CD4-positive, alpha-beta T cell treated with Interleukin-15 for 1 hour (primary cell): ENCODE measurements around the gene NFAM1.

Experiments
- DNase-seq: peaks from one replicate; pipeline ENCODE4 v3.0.0-alpha.2; 2020

Gene NFAM1, protein sequence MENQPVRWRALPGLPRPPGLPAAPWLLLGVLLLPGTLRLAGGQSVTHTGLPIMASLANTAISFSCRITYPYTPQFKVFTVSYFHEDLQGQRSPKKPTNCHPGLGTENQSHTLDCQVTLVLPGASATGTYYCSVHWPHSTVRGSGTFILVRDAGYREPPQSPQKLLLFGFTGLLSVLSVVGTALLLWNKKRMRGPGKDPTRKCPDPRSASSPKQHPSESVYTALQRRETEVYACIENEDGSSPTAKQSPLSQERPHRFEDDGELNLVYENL

DNA sequence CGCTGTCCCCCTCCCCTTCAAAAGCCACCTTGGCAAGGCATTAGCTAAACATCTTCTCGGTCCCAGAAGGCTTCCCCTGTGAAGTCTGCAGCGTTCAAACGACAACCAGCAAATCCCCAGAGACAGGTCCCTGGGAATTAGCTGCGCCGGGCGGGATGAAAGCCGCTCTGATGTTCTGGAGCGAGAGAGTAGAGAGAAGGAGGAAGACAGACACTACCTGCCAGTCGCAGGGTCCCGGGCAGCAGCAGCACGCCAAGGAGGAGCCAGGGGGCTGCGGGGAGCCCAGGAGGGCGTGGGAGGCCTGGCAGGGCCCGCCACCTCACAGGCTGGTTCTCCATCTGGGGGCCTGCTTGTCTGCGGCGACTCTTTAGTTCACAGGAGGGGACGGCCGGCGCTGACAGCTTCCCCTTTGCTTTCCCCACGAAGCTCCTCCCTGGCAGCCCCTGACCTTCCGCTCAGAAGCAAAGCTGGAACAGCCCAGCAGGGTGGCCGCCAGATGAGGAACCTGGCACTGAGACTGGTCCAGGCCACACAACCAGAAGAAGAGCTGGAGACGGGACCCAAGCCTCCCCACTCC, at the start of gene NFAM1:
Gene NFAM1, minus strand, starts transcription at position 384 of the 577 bp plus-strand sequence. Its CDS starts 46 bp downstream, at position 338.
- peak; percentile 72 for DNase-seq

DNA sequence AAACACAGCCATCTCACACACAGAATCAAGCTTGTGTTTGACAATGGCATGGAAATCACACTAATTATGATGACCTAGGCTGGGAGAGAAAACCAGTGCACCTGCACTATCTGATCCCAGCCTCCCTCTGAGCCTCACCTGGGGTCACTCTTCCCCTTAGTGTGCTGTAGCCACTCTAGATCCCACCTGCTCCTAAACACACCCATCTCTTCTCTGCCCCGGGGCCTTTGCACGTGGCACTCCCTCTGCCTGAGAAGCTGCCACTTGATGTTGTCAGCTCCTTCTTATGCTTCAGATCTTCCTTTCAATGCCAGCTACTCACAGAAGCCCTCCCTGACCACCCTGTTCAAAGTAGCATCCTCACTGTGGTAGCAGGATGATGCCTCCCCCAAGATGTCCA, 42.9 kb upstream of the NFAM1 start:
- no peak for DNase-seq

DNA sequence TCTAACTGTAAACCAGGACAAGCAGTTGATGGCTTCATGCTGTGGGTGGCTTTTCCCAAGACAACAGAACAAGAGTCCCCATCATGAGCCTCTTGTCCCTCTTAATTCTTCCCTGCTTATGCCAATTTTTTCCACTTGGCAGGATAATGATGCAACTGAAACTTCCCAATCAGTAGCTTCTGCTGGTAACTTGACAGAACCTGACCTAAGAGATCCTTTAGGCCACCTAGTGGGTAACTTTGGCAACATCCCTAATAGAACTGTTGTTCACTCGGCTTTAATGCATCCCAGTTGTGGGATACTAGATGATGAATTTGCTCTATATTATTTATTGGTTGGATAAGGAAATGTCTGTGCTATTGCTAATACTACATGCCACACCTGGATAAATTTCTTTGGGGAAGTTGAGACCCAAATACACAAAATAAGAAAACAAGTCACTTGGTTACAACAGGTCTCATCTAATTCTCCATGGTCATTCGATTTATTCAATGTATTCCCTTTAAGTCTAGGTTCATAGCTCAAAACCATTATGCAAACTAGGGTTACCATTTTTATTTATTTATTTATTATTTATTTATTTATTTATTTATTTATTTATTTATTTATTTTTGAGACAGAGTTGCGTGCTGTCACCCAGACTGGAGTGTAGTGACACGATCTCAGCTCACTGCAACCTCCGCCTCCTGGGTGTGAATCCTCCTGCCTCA, 41.4 kb upstream of the NFAM1 start:
- no peak for DNase-seq

DNA sequence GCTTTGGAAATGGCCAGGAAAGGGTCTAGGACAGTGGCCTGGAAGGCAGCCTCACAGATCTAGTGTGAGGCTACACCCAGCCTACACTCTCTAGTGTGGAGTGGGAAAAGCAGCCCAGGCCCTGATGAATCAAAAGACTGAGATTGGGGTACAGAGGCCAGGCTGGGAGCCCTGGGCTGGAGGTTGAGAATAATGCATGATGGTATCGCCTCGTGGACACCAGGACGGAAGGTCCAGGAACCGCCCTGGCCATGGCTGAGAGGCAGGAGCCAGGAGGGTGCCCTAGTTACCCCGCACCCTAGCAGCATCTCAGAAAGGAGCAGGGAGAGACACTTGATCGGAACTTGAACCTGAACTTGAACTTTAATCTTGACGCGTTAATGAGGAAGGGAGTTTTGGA, 40.5 kb upstream of the NFAM1 start:
- DNase-seq, result no peak

DNA sequence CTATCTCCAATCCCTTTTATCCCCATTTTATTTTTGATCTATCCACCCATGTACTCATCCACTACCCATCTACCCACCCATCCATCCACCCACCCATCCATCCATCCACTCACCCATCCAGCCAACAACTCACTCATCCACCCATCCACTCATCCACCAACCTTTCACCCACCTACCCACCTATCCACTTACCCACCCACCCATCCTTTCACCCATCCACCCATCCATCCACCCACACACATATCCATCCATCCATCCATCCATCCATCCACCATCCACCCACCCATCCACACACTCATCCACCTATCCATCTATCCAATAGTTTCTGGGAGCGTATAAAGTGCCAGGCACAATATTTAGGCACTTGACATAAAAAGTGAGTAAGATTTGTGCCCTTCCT, 39.2 kb upstream of the NFAM1 start:
- DNase-seq, result no peak

DNA sequence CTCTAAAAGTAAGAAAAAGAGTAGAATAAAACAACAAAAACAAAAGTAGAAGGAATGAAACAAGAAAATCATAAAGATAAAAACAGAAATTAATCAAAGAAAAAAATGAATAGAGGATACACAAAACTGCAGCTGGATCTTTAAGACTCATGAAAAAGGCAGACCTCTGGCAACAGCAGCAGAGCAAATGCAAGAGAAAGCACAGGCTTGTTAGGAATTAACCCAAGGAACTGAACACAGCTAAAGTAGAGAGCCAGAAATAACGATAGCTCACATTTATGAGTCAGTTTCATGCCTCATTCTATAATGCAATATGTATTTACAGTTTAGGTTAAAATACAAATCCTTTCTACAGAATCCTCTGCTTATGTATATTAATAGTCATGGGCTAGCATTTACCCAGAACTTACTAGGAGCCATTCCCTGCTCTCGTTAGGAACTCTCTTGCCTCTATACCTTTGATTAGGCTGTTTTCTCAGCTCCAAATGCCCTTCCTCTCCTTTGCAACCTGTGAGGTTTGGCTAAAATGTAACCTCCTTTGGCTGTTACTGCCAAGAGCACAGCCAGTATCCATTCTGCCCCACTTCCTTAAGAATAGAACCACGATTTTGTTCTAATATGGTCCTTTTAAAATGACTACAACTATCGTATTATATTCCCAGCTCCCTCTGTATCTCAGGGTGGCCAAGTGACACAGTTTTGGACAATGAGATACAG, 38.3 kb upstream of the NFAM1 start:
- no peak for DNase-seq

DNA sequence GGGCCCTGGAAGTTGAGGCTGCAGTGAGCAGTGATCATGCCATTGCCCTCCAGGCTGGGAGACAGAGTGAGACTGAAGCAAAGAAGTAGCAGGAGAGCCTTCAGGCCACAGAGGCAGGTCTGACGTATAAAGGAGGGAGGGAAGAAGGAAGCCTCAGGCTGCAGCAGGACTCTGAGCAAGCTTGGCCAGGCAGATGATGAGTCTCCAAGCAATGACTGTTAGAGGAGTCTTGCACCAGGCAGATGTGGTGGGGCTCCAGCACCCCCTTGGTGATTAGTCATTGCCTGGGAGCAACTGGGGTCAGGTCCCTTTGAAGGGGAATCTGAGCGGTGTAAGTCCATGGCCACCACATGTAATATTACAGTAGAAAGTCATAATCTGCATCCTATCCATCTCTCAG, 36.6 kb upstream of the NFAM1 start:
- DNase-seq, result no peak

DNA sequence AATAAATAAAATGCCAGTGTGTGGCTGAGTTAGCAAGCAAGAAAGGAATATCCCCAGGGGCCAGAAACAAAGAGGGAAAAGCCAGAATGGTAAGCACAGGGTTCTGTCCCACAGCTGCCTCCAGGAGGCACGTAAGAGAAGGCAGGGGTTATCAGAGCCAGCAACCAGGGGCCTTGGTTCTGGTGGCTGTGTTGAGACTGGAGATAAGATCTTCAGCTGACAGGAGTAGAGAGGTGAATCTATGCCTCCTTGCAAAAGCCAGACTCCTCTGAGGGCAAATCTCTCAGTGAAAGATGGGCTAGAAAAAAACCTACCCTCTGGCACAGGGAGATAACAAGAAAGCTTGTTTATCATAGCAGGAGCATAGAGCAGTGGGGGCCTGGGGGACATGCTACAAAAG, 29.8 kb upstream of the NFAM1 start:
- DNase-seq, result no peak

DNA sequence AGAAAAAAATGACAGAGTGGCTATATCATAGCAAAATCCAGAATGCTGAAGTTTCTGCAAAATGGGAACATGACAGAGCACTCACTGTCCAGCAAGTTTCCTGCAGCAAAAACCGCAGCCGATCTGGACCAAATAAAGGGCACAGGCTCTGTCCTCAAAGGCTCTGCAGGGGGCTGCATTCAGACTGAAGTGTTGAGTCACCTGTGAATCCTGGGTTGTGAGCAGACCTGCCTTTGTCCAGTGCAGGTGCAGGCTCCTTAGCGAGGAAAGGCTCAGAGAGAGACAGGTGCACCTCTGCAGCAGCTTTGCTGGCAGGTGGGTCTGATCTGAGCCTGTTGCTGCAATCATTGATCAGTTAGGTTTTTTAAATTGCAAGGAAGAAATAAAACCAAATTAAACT, 29.3 kb upstream of the NFAM1 start:
- DNase-seq, result no peak

DNA sequence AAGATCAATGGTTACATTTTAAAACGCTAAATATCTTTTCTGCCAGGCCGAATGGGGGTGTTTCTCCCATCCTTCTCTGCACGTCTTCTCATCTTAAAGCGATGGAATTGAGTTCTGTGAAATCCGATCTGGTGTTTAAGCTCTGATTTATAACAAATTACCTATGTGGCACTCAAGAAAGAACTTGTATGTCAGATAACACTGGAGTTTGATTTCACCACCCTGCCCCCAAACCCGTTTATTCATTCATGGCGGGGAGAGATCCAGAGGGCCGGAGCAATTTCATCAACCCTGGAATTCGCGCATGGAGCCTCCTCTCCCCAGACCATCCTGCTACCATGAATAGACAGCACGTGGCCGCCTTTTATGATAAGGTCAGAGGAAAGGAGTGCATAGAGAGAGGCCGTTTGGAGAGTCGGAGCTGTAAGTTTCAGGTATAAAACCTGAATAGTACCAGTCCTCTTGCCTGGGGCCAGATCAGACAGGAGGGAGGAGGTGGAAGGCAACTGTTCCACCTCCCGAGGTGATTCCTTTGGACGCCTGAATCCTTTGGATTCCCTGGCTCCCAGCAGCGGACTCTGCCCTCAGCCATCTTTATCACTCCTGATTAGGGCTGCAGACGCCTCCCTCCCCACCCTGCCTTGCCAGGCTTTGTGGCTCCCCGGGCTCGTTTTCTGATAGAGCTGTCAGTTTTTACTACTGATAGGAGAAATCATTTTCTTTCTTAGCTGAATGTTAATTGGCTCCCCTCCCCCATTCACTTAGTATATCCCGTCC, 27.3 kb upstream of the NFAM1 start:
- DNase-seq, result no peak

DNA sequence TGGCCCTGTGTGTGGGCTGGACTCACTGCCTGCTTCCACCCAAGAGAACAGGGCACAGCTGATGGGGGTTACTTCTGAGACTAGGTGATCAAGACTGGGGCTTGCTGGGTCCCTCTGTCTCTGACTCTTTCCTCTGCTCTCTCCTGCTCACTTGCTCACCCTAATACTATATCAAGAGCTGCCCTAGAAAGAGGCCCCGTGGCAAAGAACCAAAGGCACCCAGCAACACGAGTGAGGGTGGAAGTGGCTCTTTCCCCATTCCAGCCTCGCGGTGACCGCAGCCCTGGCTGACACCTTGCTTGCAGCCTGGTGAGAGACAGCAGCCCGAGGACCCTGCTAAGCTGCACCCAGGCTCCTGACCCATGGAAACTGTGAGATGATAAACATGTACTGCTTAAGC, 20.7 kb upstream of the NFAM1 start:
- no peak for DNase-seq

DNA sequence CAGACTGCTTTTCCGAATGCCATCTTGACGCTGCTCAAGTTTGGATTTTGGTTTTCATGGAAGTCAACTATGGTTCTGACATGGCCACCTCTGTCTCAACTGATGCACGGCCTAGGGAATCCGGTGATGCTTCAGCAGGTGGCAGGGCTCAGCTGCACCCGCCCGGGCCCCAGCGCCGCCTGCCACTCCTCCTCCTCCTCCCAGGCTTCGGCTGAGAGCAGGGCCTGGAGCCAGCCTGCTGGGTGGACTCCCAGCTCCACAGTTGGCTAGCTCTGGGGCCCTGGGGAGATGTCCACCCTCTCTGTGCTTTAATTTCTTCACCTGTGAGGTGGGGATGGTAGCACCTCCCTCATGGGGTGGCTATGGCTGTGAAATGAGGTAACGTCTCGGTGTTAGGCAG, 20.3 kb upstream of the NFAM1 start:
- no peak for DNase-seq

DNA sequence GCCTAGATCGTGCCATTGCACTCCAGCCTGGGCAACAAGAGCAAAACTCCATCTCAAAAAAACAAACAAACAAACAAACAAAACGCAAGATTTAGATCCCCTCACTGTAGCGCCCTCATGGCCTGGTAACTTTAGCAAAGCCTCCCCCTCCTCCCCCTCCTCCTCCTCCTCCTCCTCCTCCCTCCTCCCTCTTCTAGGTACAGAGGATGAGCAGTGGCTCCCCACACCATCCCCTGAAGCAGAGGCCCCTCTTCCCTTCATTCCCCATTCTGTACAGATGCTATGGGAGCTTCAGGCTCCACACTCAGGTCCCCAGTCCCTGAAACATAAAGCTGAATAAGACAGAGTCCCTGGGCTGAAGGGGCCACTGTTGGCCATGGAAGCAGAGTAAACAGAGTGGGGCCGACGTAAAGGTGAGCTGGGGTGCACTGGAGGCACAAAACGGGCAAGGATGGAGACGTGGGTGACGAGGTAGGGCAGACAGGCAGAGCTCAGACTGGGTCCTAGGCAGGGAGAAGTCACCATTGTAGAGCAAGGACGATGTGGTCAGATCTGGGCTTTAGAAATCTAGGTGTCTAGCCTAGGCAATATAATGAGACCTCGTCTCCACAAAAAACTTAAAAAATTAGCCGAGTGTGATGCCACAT, 19.4 kb upstream of the NFAM1 start:
- no peak for DNase-seq

DNA sequence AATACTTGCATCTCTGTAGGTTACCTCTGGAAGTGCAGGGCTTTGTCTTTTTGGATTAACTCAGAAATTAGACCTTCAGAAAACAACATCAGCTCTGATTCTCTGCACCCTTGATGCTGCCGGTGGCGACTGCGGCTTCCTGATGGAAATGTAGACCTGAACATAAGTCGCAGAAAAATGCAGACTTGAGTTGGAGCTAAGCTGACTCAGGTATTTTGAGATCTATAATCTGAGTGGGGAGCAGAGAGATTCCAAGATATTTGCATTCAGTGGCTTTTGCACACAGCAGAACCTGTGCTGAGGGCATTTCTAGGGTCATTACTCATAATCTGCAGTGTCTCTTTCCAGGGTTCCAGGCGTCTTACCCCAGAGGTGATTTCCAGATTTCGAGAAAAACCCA, 18.7 kb upstream of the NFAM1 start:
- no peak for DNase-seq

DNA sequence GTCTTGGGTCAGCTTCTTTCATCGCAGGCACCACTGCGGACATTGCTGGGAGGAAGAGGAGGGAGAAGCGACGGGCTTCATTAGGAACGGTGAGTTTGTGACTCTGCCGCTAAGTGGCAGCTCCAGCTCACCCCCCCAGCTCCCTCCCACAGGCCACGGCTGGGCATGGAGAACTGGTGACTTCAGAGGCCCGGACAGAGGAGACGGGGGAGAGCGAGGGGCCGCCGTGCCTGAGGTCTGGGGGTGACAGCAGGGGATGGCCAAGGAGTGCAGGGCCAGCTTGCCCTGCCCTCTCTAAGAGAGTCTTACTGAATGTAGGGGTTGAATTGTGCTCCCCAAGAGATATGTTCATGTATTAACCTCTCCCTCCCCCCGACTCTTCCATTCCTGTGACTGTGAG, 13.9 kb upstream of the NFAM1 start:
- DNase-seq, result no peak

DNA sequence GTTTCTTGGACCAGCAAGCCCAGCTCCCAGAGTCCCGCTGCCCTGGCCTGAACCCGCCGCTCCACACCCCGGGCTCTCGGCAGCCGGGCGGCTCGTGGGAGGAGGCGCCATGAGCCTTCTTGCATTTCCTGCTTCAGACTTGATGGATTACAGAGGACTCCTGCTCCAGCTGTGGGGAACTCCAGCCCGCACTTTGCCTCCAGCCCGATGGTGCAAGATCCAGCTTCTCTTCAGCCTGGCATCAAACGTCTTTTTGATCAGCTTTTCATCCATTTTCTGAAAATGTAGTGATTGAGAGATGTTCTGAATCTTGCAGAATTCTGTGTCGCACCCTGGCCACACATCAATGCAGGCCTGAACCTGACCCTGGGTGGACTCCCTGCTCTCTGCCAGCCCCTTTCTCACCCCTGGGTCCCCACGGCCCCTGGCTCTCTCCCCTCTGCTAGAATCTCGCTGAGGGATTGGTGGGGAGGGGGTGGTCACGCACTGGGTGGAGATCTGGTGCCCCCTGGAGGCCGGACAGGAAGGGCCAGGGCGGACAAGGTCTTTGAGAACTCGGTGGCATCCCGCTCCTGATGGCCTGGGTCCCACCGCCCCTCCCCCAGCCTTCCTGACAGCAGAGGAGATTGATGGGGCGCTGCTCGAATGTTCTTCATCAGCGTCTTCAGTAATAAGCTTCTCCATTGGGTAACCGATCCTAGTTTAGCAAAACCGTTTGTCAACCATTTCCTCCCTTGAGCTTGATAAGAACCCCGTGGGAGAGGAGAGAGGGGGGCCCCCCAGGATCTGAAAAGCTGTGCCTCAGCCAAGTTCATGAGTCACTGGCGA, 12.1 kb upstream of the NFAM1 start:
- DNase-seq, result peak; percentile 83

DNA sequence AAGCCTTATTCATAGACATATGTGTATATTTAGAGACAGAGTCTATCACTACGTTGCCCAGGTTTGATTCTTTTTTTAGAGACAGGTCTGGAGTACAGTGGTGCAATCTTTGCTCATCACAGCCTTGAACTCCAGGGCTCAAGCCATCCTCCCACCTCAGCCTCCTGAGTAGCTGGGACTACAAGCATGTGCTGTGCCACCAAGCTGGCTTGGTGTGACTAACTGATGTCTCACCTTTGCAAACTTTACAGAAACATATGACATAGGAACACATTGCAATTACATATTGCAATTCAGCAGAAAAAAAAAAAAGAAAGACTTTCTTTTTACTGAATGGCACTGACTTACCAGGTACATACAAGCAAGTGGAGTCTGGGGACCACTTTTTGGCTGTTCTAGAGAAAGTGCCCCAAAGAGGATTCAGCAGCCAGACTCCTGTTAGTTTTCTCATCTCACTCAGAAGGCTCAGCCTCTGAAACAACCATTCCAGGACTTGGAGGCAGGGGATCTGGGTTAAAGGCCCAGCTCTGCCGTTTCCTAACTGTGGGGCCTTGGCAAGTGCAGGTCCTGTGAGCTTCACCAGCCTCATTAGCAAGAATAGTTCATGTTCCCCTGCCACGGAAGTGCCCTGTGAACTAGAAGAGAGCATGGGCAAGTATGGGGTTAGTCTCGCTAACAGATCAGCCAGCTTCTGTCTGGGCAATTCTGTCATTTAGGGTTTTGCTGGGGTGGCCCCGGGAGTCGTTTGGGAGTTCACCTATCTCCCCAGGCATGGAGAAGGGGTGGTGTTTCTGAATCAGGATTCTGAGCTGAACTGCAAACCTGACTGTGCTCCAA, 11.3 kb upstream of the NFAM1 start:
- no peak for DNase-seq

DNA sequence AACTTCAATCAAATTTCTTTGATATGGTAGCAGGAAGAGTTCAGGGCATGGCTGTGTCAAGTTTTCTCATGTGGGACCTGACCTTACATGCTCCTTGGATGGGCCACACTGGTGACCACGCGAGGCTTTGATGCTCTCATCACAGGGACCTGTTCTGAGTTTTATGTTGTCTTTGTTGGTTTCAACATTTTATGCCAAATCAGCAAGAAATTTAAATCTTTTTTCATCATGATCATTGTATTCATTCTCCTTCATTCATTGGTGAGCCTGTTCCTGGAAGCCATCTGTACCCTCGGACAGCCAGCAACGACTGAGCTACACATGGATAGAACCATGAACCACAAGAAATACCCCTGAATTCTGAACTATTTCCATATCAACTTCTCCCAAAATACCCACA, 10.5 kb upstream of the NFAM1 start:
- peak; percentile 3 for DNase-seq

DNA sequence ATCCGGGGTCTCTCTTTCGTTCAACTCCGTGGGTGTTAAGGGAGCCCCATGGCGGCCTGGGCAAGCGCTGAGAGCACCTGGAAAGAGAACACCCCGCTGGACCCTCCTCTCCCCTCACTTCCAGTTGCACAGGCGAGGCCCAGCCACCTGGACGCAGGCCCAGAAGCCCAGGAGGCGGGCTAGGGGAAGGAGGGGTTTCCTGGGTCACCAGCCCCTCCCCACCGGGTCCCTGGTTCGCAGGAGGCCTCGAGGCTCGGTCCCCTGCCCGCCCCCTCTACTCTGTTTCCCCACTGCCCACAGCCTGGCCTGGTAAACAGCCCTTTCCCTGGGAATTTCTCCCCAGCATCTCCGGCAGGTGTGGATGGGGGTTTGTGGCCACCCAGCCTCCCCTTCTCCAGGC, 8.5 kb upstream of the NFAM1 start:
- DNase-seq, result no peak

DNA sequence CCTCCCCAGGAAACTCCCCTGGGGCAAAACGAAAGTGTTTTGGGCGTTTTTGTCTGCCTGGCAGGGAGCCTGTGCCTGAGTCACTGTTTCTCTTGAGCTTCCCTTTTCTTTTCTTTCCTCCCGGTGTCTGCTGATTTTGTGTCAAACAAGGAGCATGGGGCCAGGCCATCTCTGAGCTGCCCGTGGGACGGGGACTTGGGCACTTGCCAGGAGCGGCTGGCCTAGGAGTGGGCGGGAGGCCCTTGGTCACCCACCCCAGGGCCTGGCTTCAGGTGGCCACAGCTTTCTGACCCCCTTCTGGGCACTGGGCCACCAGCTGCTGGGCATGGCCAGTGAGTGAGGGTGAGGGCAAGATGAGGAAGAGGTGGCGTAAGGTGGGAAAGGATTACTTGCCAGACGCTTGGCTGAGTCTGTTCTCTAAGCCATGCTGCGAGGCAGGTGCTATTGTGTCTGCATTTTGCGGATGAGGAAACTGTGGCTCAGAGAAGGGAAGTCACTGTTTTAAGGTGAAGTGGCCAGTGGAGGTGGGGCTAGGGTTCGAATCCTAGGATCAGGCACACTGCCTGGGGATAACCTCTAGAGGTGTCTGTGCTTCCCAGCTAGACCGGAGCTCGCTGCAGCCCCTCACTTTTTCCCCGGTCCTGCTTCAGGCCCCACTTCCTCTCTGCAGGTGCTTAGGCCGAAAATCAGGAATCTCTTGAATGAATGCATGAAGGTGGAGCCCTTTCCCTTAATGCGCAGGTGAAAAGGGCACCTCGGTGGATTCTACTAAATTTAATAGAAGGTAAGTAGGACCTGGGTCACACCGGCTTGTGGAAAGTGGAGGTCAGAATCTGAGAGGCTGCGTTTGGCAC, 7.8 kb upstream of the NFAM1 start:
- DNase-seq, result peak; percentile 65
